Caco-2 (cell line): Measurements from ENCODE around the gene BTNL9. TPM values are rescaled to one million over a fixed set of nuclear protein-coding genes. Genes with fewer than 3 reads are reported as not detected.
A peak's percentile ranks its signal among the peaks of the same experiment; 100 is the strongest.

Experiments used
- BruUV-seq: library from RNA; stranded (reverse); fragments of 400-500 nt; replicated peaks from 2 replicates; lab custom pipeline; 2021; lab: Mats Ljungman, UMichigan
- CTCF ChIA-PET: fragments of 300-600 bp; sonication (Branson Sonifier 250); formaldehyde crosslinking; loops from one replicate; lab custom pipeline; 2022; ENCODE audit warnings: antibody characterized with exemption; lab: Charles Lee
- POLR2A ChIA-PET: fragments of 300-600 bp; sonication (Branson Sonifier 250); formaldehyde crosslinking; loops from one replicate; lab custom pipeline; 2022; ENCODE audit warnings: antibody characterized with exemption; lab: Charles Lee
- DNase-seq, 2 experiments: peaks; one replicate each; pipeline versions ENCODE4 v3.0.0 to v3.0.0-alpha.2; 2020 to 2022
- H3K27me3 ChIP-seq: replicated peaks from 2 replicates; pipeline ENCODE4 v1.6.0; 2011; ENCODE audit warnings: low read length; ENCODE audit not compliant: control insufficient read depth, insufficient read depth
- H3K36me3 ChIP-seq: 2 replicates; pipeline ENCODE4 v1.5.1; 2011; ENCODE audit warnings: low read length; ENCODE audit not compliant: control insufficient read depth, insufficient read depth
- H3K4me1 ChIP-seq: fragments of 250-450 bp; sonication (Bioruptor Pico); 2 replicates; pipeline ENCODE4 v1.5.1; 2020; ENCODE audit warnings: mild to moderate bottlenecking
- H3K4me3 ChIP-seq: 2 replicates; pipeline ENCODE4 v1.5.1; 2011; ENCODE audit warnings: low read depth, mild to moderate bottlenecking, control low read depth, low read length
- H3K9me3 ChIP-seq: fragments of 250-450 bp; sonication (Bioruptor Pico); 2 replicates; pipeline ENCODE4 v1.5.1; 2020; ENCODE audit warnings: mild to moderate bottlenecking, moderate library complexity
- H3K27ac Mint-ChIP-seq: one replicate; pipeline ENCODE4 v1.8.0; 2022; ENCODE audit warnings: mixed read lengths; ENCODE audit not compliant: unreplicated experiment
- H3K27me3 Mint-ChIP-seq: one replicate; pipeline ENCODE4 v1.8.0; 2022; ENCODE audit warnings: mixed read lengths; ENCODE audit not compliant: insufficient read depth, unreplicated experiment
- H3K36me3 Mint-ChIP-seq: one replicate; pipeline ENCODE4 v1.8.0; 2022; ENCODE audit warnings: mild to moderate bottlenecking, mixed read lengths; ENCODE audit not compliant: insufficient read depth, unreplicated experiment
- H3K4me1 Mint-ChIP-seq: one replicate; pipeline ENCODE4 v1.8.0; 2022; ENCODE audit warnings: low read depth, mixed read lengths; ENCODE audit not compliant: unreplicated experiment
- H3K4me3 Mint-ChIP-seq: one replicate; pipeline ENCODE4 v1.8.0; 2022; ENCODE audit warnings: mild to moderate bottlenecking, moderate library complexity, mixed read lengths; ENCODE audit not compliant: unreplicated experiment
- H3K9me3 Mint-ChIP-seq: one replicate; pipeline ENCODE4 v1.8.0; 2022; ENCODE audit warnings: mixed read lengths; ENCODE audit not compliant: unreplicated experiment
- CTCF ChIP-seq, 2 experiments: fragments of 200-600 bp in 1 of 2; IDR thresholded peaks; 1 replicate in 1 of 2; 2 replicates in 1 of 2; pipeline versions ENCODE4 v1.5.1 to v1.8.0; 2011 to 2022; ENCODE audit warnings: antibody characterized with exemption in 1 of 2, control low read depth in 1 of 2, inconsistent platforms in 1 of 2, low read depth in 1 of 2, low read length in 1 of 2, mild to moderate bottlenecking in 1 of 2, moderate library complexity in 1 of 2; ENCODE audit not compliant: insufficient read depth in 1 of 2, severe bottlenecking in 1 of 2, unreplicated experiment in 1 of 2
- intact Hi-C: fragments of 100-400 bp; cut with micrococcal nuclease; formaldehyde crosslinking; loops from one replicate; pipeline ENCODE4 v1.10.0; 2022; ENCODE audit not compliant: unreplicated experiment
- total RNA-seq: library from RNA; stranded (reverse); gene quantifications from 2 replicates; pipeline ENCODE4 v1.2.3, GENCODE V29; 2022

The BTNL9 gene
- total RNA-seq, 1 experiment from 2014 or later: 8.4 TPM

DNA sequence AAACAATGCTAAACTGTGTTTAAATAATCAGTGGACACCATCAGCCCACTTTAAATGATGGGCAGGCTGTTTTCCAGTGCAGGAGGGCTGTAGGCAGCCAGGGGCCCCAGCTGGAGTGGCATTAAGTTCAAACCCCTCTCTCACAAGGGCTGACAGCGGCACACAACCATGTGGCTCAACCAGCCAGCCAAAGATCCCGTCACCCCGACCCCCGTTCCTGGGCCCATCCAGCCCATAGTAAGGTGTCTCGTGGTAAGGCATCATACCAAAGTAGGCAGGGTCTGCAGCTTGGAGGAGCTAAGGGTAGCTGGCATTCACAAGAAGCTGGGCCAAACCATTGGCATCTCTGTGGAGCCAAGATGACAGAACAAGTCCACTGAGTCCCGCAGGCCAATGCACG lies 24.9 kb downstream of the BTNL9 start:
- no peaks in the 10 kb centered on the region for H3K36me3 Mint-ChIP-seq
- no peaks in the 10 kb centered on the region for H3K36me3 ChIP-seq
- no peak overlapping the region for H3K4me3 ChIP-seq
- ChIA-PET POLR2A (no interaction called here), CTCF (no interaction called here)
- H3K4me1 ChIP-seq: 0 out of 2 replicates have a peak, but pooled peaks cover 5% of the 10 kb centered on the region
- DNase-seq: no peak
- H3K9me3 ChIP-seq: no peaks in the 10 kb centered on the region
- peaks cover 13% of the 10 kb centered on the region for H3K27me3 Mint-ChIP-seq
- no peak overlapping the region for H3K4me3 Mint-ChIP-seq
- intact Hi-C loops: no loop called here
- no peaks in the 10 kb centered on the region for H3K4me1 Mint-ChIP-seq
- H3K27me3 ChIP-seq: no peaks in the 10 kb centered on the region
- no peak for TF ChIP-seq CTCF (IDR thresholded peaks at IDR 0.05; ENCODE audit: insufficient read depth in 1 of 2, low read depth in 1 of 2, low read length in 1 of 2, severe bottlenecking in 1 of 2, unreplicated experiment in 1 of 2)
- no TSS peak for BruUV-seq
- no peak overlapping the region for H3K27ac Mint-ChIP-seq
- peaks cover 17% of the 10 kb centered on the region for H3K9me3 Mint-ChIP-seq

DNA sequence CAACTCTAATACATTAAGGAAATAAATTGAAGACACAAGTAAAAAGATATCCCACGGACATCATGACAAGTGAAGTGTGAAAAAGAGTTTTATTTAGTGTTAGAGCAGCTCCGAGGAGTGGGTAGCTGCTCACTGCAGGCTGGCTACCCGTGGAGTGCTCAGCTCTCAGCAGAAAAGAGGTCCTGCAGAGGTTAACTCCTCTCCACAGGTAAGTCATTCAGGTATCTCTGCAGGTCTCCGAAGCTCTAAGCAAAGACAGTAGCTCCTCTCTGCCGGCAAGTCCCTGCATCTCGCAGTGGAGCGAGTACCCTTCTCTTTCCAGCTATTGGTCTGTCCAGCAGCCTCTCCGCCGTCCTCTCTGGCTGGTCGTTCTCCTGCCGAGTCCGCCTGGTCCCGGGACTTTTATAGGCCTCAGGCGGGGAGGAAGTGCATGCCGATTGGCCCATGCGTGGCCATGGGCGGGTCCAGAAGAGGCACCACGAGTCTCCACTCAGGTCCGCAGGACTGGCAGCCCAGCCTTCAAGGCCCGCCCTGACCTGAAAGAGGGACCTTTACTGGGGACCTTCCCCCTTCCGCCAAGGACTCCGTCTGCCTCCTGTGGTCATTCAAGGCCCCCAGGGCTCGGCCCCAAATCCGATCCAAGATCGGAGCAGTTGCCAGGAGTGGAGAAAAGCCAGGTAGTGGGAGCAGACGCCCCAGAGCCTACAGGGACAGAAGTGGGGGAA lies 29.9 kb downstream of the BTNL9 start:
- peaks cover 13% of the 10 kb centered on the region for H3K27me3 Mint-ChIP-seq
- no peak for TF ChIP-seq CTCF (IDR thresholded peaks at IDR 0.05; ENCODE audit: insufficient read depth in 1 of 2, low read depth in 1 of 2, low read length in 1 of 2, severe bottlenecking in 1 of 2, unreplicated experiment in 1 of 2)
- CTCF ChIA-PET: interaction anchor here (1.1 kb wide), 1 partner anchor 201 kb away, joined by 3 read pairs; no protein-coding TSS in a partner anchor
- no peaks in the 10 kb centered on the region for H3K4me1 Mint-ChIP-seq
- peaks cover 6% of the 10 kb centered on the region for H3K36me3 Mint-ChIP-seq
- peaks cover 31% of the 10 kb centered on the region for H3K9me3 Mint-ChIP-seq
- POLR2A ChIA-PET: no interaction called here
- Histone ChIP-seq H3K36me3 (no peaks in the 10 kb centered on the region), H3K27me3 (no peaks in the 10 kb centered on the region), H3K9me3 (0 out of 2 replicates have a peak, but pooled peaks cover 8% of the 10 kb centered on the region), H3K4me1 (0 out of 2 replicates have a peak, but pooled peaks cover 5% of the 10 kb centered on the region), H3K4me3 (no peak overlapping the region)
- peak in 1 of 2 experiments; percentile 24 for DNase-seq
- no TSS peak for BruUV-seq
- intact Hi-C loops: no loop called here
- no peak overlapping the region for H3K27ac Mint-ChIP-seq
- no peak overlapping the region for H3K4me3 Mint-ChIP-seq

DNA sequence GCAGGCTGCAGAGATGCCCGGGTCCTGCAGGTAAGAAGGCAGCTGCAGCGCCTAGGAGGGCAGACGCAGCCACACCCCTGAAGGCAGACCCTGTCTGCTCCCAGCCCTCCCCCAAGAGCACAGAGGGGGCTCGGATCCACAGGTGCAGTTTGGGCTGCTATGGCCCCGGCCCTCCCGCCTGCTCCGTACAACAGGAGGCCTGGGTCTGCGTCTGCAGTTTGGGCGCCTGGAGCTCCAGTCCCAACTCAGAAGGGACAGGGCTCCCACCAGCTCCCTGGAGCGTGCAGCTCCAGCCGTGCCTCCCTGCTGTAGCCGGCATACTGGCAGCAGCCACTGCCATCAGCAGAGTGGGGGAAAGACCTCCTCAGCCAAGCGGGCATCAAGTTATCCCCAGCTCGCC lies 30.5 kb downstream of the BTNL9 start:
- 0 out of 2 replicates have a peak, but pooled peaks cover 5% of the 10 kb centered on the region for H3K4me1 ChIP-seq
- no peaks in the 10 kb centered on the region for H3K27me3 ChIP-seq
- DNase-seq: no peak
- Mint-ChIP-seq H3K27ac (no peak overlapping the region), H3K4me3 (no peak overlapping the region), H3K9me3 (peaks cover 30% of the 10 kb centered on the region), H3K4me1 (no peaks in the 10 kb centered on the region), H3K36me3 (peaks cover 6% of the 10 kb centered on the region), H3K27me3 (peaks cover 13% of the 10 kb centered on the region)
- CTCF ChIA-PET: interaction anchor here (1.1 kb wide), 1 partner anchor 202 kb away, joined by 3 read pairs; no protein-coding TSS in a partner anchor
- no peak overlapping the region for H3K4me3 ChIP-seq
- POLR2A ChIA-PET: no interaction called here
- no peak for TF ChIP-seq CTCF (IDR thresholded peaks at IDR 0.05; ENCODE audit: insufficient read depth in 1 of 2, low read depth in 1 of 2, low read length in 1 of 2, severe bottlenecking in 1 of 2, unreplicated experiment in 1 of 2)
- H3K9me3 ChIP-seq: peaks cover 9% of the 10 kb centered on the region; the same call in 1 of the 2 replicates
- intact Hi-C loops: no loop called here
- BruUV-seq: no TSS peak
- H3K36me3 ChIP-seq: no peaks in the 10 kb centered on the region
